Brain pericyte (primary cell): ENCODE measurements around the gene SPP2.

Source experiments
- DNase-seq: peaks from one replicate; pipeline ENCODE4 v3.0.0-alpha.2; 2012; ENCODE audit warnings: low read depth, low spot score

Gene SPP2

GRCh38 chr2:234038076-234038802 lies 12.3 kb upstream of the SPP2 start:
- no peak for DNase-seq

- peak; percentile 42 for DNase-seq
These were observed 6.3 kb upstream of the SPP2 start for GRCh38 chr2:234044157-234044556.

- no peak for DNase-seq
These were observed 4.0 kb upstream of the SPP2 start for GRCh38 chr2:234046521-234046920.

- DNase-seq: no peak
These were observed 3.1 kb upstream of the SPP2 start for GRCh38 chr2:234047361-234047760.

GRCh38 chr2:234048049-234048448 lies 2.5 kb upstream of the SPP2 start:
- no peak for DNase-seq

- no peak for DNase-seq
These were observed 1.0 kb downstream of the SPP2 start for GRCh38 chr2:234051374-234052070.

- no peak for DNase-seq
These were observed 8.4 kb downstream of the SPP2 start for GRCh38 chr2:234058881-234059280.

- DNase-seq: no peak
These were observed 9.7 kb downstream of the SPP2 start for GRCh38 chr2:234060236-234060635.

- no peak for DNase-seq
These were observed 11.2 kb downstream of the SPP2 start for GRCh38 chr2:234061624-234062257.

- DNase-seq: no peak
These were observed 16.1 kb downstream of the SPP2 start for GRCh38 chr2:234066587-234066986.

GRCh38 chr2:234071664-234072063 lies 21.2 kb downstream of the SPP2 start:
- DNase-seq: no peak

GRCh38 chr2:234072454-234072853 lies 22.0 kb downstream of the SPP2 start:
- DNase-seq: no peak

- DNase-seq: no peak
These were observed 24.4 kb downstream of the SPP2 start for GRCh38 chr2:234074751-234075517.

GRCh38 chr2:234075518-234075915 lies 25.0 kb downstream of the SPP2 start:
- DNase-seq: no peak

GRCh38 chr2:234075947-234076346 lies 25.4 kb downstream of the SPP2 start:
- no peak for DNase-seq

GRCh38 chr2:234076451-234076850 lies 25.9 kb downstream of the SPP2 start:
- no peak for DNase-seq

- DNase-seq: no peak
These were observed 27.6 kb downstream of the SPP2 start for GRCh38 chr2:234078129-234078528.

GRCh38 chr2:234081970-234082822 lies 31.7 kb downstream of the SPP2 start:
- DNase-seq: no peak

GRCh38 chr2:234083572-234084348 lies 33.3 kb downstream of the SPP2 start:
- no peak for DNase-seq

GRCh38 chr2:234091432-234091879 lies 41.0 kb downstream of the SPP2 start:
- DNase-seq: no peak
